ENCODE data around the gene EEF1E1.

Gene EEF1E1

GRCh38 chr6:8102122-8102958, at the start of gene EEF1E1 (continued):
- TF ChIP-seq ZNF398 (tag by site-specific recombination; IDR thresholded peaks at IDR 0.05) = no peak
- no peak for TF ChIP-seq ZNF423 (tag by site-specific recombination; IDR thresholded peaks at IDR 0.05)
- TF ChIP-seq ZNF48 (tag by site-specific recombination; IDR thresholded peaks at IDR 0.05) = no peak
- TF ChIP-seq ZNF24 (tag by site-specific recombination; IDR thresholded peaks at IDR 0.05) = 0 out of 2 replicates have a peak, but pooled peaks have one; percentile 46
- TF ChIP-seq ZNF302 (tag by site-specific recombination; IDR thresholded peaks at IDR 0.05; ENCODE audit: low read depth) = no peak
- no peak for TF ChIP-seq HOXA7 (CRISPR knock-in tag; IDR thresholded peaks at IDR 0.05; ENCODE audit: borderline replicate concordance)
- no peak for TF ChIP-seq ZNF530 (tag by site-specific recombination; IDR thresholded peaks at IDR 0.05; ENCODE audit: low read depth)
- TF ChIP-seq ZNF621 (tag by site-specific recombination; IDR thresholded peaks at IDR 0.05) = no peak
- peak; percentile 57; the same call in 1 of the 2 replicates for TF ChIP-seq ZSCAN30 (tag by site-specific recombination; IDR thresholded peaks at IDR 0.05)
- TF ChIP-seq KLF16 (tag by site-specific recombination; IDR thresholded peaks at IDR 0.05) = no peak; the same call in 1 of the 2 replicates
- TF ChIP-seq KLF17 (tag by site-specific recombination; IDR thresholded peaks at IDR 0.05) = no peak
- TF ChIP-seq ZNF174 (tag by site-specific recombination; IDR thresholded peaks at IDR 0.05) = no peak
- TF ChIP-seq ZNF37A (tag by site-specific recombination; IDR thresholded peaks at IDR 0.05) = no peak
- TF ChIP-seq ZNF140 (tag by site-specific recombination; IDR thresholded peaks at IDR 0.05) = no peak
- no peak for TF ChIP-seq PRDM2 (tag by site-specific recombination; IDR thresholded peaks at IDR 0.05; ENCODE audit: borderline replicate concordance)
- TF ChIP-seq ZNF654 (tag by site-specific recombination; IDR thresholded peaks at IDR 0.05; ENCODE audit: low read depth) = no peak
- TF ChIP-seq TCF7L2 (IDR thresholded peaks at IDR 0.05; ENCODE audit: borderline replicate concordance, low read depth, low read length) = no peak
- TF ChIP-seq YY2 (tag by site-specific recombination; IDR thresholded peaks at IDR 0.05) = peak; percentile 89
- TF ChIP-seq ZNF404 (tag by site-specific recombination; IDR thresholded peaks at IDR 0.05) = no peak
- TF ChIP-seq GLIS2 (tag by site-specific recombination; IDR thresholded peaks at IDR 0.05) = no peak
- TF ChIP-seq ZNF747 (tag by site-specific recombination; IDR thresholded peaks at IDR 0.05) = no peak
- TF ChIP-seq ZFHX2 (tag by site-specific recombination; conservative IDR thresholded peaks at IDR 0.05) = no peak
- TF ChIP-seq ZNF146 (tag by site-specific recombination; IDR thresholded peaks at IDR 0.05) = no peak
- no peak for TF ChIP-seq GLIS1 (tag by site-specific recombination; IDR thresholded peaks at IDR 0.05)
- TF ChIP-seq ZNF548 (tag by site-specific recombination; IDR thresholded peaks at IDR 0.05) = no peak
- no peak for TF ChIP-seq IKZF3 (tag by site-specific recombination; IDR thresholded peaks at IDR 0.05)
- TF ChIP-seq ZNF114 (tag by site-specific recombination; IDR thresholded peaks at IDR 0.05) = no peak
- TF ChIP-seq SALL2 (tag by site-specific recombination; IDR thresholded peaks at IDR 0.05; ENCODE audit: borderline replicate concordance) = no peak
- TF ChIP-seq KLF1 (tag by site-specific recombination; IDR thresholded peaks at IDR 0.05) = peak; percentile 38; the same call in 1 of the 2 replicates
- peak; percentile 90 for TF ChIP-seq YY1 (tag by site-specific recombination; IDR thresholded peaks at IDR 0.05)
- no peak for TF ChIP-seq ZNF391 (tag by site-specific recombination; IDR thresholded peaks at IDR 0.05; ENCODE audit: borderline replicate concordance, low read depth)
